OCI-LY1 (cell line): ENCODE results near the gene LGALS9B.
"Not testable (repeated sequence)": the region's sequence is repeated elsewhere in the genome, so short reads cannot be mapped to it uniquely, and the experiment has no call there.

Experiments used
- CTCF ChIP-seq: fragments of 200-600 bp; sonication (generic), shearing (Covaris generic); IDR thresholded peaks from 2 replicates; pipeline ENCODE4 v1.5.1; 2017; ENCODE audit warnings: mild to moderate bottlenecking, antibody characterized with exemption, low read length, moderate library complexity, mixed read lengths
- EZH2 ChIP-seq: fragments of 200-600 bp; sonication (generic), shearing (Covaris generic); IDR thresholded peaks from 2 replicates; pipeline ENCODE4 v1.8.0; 2017; ENCODE audit warnings: borderline replicate concordance, mixed run types, mild to moderate bottlenecking, antibody characterized with exemption, low read length, moderate library complexity, mixed read lengths

GRCh38 chr17:20455106-20455505 is 12.2 kb downstream of the LGALS9B start:
- TF ChIP-seq CTCF, EZH2: not testable (repeated sequence)
